OCI-LY3 (cell line): ENCODE data around the gene ZDHHC15.

ENCODE experiments used
- EZH2phosphoT487 ChIP-seq: fragments of 200-600 bp; shearing (Covaris generic); IDR thresholded peaks from 2 replicates; pipeline ENCODE4 v1.6.1; 2018; ENCODE audit warnings: antibody characterized with exemption, mixed run types, low read depth
- TF ChIP-seq, protein P1 (sequence below): fragments of 200-600, 300-600 bp; sonication (generic); IDR thresholded peaks from 2 replicates; pipeline ENCODE4 v1.5.1; 2014; ENCODE audit warnings: antibody characterized with exemption, low read length, low read depth

DNA sequence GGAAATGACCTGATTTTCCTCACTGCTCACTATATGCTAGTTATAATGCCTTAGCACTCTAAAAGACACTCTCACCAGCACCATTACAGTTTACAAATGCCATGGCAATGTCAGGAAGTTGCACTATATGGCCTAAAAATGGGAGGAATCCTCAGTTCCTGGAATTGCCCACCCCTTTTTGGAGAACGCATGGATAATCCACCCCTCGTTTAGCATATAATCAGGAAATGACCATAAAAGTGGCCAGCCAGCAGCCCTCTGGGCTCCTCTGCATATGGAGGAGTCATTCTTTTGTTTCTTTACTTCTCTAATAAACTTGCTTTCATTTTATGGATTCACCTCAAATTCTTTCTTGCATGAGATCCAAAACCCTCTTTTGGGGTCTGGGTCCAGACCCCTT, 156.0 kb downstream of the ZDHHC15 start:
- TF ChIP-seq, protein P1, sequence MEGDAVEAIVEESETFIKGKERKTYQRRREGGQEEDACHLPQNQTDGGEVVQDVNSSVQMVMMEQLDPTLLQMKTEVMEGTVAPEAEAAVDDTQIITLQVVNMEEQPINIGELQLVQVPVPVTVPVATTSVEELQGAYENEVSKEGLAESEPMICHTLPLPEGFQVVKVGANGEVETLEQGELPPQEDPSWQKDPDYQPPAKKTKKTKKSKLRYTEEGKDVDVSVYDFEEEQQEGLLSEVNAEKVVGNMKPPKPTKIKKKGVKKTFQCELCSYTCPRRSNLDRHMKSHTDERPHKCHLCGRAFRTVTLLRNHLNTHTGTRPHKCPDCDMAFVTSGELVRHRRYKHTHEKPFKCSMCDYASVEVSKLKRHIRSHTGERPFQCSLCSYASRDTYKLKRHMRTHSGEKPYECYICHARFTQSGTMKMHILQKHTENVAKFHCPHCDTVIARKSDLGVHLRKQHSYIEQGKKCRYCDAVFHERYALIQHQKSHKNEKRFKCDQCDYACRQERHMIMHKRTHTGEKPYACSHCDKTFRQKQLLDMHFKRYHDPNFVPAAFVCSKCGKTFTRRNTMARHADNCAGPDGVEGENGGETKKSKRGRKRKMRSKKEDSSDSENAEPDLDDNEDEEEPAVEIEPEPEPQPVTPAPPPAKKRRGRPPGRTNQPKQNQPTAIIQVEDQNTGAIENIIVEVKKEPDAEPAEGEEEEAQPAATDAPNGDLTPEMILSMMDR, result no peak
- no peak for TF ChIP-seq EZH2phosphoT487
